Stimulated activated CD4-positive, alpha-beta T cell treated with anti-CD3 and anti-CD28 coated beads, Interleukin-4, amount 100 ng/mL, for 48 hours (primary cell): ENCODE measurements around the gene HECTD2.
"Not testable (repeated sequence)": the region's sequence is repeated elsewhere in the genome, so short reads cannot be mapped to it uniquely, and the experiment has no call there.

ENCODE experiments used
- DNase-seq, 2 donors: peaks; one replicate each; pipeline ENCODE4 v3.0.0-alpha.2; 2020; ENCODE audit warnings: low read depth in 2 of 2

The HECTD2 gene

GRCh38 chr10:91472911-91473310 is 62.8 kb downstream of the HECTD2 start:
- no peak for DNase-seq

- DNase-seq, result no peak
Observed at GRCh38 chr10:91474009-91474408, 63.9 kb downstream of the HECTD2 start.

DNA sequence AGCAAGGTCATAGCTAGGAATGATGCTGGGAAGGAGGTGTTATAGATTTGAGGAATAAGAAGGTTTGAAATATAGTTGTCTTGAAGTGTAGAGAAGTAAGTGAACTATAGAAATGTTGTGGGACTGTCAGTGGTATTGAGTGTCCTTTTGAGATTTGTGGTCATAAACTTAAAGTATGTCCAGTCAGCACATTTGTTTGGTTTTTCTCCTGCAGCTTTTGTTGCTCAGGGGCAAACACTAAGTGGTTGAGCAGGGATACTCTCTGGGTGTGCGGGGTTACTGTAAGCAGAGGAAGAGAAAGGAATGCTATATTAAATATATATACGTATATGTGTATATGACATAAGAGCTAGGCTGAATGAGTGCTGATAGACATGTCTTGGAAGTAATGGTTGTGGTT is 67.1 kb downstream of the HECTD2 start:
- DNase-seq, result no peak

DNA sequence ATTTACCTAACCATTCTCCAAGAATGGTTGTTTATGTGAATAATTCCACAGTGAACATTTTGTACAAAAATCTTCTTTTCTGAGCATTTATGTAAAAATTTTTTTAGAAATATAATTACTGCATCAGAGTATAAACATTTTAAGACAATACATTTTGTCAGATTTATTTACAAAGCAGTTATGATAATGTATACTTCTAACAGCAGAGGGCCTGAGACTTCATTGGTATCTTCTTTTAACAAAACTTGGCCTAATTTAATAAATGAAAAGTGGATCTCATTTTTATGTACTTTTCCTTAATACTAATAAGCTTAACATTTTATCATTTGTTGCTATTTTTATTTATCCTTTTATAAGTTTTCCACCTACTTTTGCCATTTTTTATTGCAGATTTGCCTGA is 69.4 kb downstream of the HECTD2 start:
- no peak for DNase-seq

GRCh38 chr10:91487911-91488582 is 77.9 kb downstream of the HECTD2 start:
- no peak for DNase-seq

DNA sequence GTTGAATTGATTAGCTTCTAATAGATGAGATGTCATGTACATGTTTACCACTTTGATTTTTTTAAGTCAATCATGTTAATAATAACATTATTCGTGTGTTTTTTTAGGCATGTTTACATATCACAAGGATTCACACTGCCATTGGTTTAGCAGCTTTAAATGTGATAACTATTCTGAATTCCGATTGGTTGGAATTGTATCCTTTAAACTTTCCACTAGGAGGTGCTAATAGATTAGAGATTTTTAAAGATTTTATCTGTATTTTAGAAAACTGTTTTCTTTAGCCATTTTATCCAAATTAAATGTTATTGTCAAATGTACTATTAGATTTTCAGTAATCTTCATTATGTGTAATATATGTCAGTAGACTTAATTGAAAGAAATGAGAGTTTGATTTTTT is 83.2 kb downstream of the HECTD2 start:
- no peak for DNase-seq

DNA sequence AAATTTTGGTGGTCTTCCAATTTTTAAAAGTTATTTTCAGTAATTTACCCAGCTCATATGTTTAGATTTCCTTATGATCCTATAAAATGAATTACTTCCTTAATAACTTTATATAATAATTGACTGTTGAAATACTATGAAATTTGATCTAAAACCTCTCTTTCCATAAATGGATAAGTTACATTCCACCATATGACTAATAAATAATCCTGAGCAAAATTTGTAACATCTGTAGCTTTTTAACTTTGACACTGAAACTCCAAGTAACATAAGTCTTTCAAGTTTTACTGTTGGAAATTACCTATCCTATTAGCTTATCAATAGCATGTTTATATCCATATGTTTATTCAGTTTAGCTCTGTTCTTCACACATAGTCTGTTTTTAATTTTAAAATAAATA is 85.3 kb downstream of the HECTD2 start:
- DNase-seq, result no peak

- DNase-seq, result no peak
Observed at GRCh38 chr10:91496016-91496415, 85.9 kb downstream of the HECTD2 start.

GRCh38 chr10:91511549-91512330 is 101.6 kb downstream of the HECTD2 start:
- DNase-seq, result no peak

GRCh38 chr10:91512458-91512857 is 102.3 kb downstream of the HECTD2 start:
- DNase-seq, result no peak

DNA sequence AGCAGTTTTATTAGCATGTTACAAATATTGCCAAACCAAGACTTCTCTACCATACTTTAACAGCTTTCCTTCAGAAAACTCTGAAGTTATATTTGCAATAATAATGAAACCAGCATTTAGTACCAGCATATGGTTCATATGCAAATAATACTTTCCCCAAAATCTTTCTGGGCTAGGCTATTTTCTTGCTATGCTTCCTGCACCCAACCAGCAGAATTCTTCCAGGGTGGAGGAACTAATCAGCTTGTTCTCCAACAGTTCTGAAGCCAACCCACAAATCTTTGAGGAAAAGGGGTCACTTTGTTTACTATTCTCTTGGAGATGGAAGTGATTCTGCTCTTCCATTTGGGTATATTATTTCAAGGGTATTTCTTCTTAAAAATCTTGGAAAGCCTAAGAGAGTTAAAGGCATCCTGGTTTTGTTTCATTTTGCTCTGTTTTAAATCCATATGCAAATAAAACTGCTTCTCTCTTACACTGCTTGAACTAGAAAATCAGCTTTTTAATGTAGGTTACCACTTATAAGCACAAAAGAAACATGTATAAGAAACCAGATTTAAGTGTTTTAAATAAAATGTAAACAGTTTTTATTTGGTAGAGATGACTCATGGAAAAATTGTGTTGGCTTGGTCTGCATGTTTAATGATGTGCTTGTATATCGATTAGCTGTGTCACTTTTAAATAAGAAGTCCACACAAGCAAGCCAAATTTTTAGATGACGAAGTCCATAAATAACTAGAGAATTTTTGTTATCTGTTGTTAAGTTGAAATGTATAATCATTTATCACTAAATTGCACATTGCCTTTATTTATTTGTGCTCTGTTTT is 103.7 kb downstream of the HECTD2 start:
- no peak for DNase-seq

DNA sequence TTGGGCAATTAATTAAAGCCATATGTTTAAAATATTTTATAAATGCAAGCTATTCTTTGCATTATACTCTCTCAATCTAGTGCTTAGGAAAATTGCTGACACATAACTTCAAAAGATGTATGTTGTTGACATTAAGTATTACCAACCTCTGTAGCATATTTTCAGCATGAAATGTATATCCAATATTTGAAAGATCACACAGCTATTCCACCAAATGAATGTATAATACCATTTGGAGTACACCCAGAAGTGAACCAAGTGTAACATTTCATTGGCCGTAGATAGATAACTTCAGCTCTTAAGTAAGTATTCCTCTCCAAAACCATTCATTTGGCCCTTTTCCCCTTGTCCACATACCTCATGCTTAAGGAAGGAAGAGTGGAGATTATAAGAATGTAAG is 104.6 kb downstream of the HECTD2 start:
- DNase-seq, result no peak

DNA sequence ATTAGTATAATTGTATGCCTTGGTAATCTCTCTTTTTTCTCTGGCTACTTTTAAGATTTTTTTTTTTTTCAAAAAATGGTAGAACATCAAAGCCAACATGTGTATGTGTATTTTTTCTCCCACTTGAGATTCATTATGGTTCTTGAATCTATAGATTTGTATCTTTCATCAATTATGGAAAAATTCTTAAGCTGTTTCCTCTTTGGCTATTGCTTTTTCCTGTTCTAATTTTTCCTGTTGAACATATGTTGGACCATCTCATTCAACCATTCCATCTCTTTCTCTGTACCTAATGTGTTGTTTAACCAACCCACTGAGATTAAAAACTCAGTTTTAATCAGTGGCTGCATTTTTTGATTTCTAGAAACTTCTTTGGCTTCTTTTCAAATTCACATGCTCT is 107.2 kb downstream of the HECTD2 start:
- DNase-seq, result no peak

GRCh38 chr10:91519899-91520514 is 109.9 kb downstream of the HECTD2 start:
- DNase-seq, result no peak

GRCh38 chr10:91520661-91521060 is 110.5 kb downstream of the HECTD2 start:
- no peak for DNase-seq

DNA sequence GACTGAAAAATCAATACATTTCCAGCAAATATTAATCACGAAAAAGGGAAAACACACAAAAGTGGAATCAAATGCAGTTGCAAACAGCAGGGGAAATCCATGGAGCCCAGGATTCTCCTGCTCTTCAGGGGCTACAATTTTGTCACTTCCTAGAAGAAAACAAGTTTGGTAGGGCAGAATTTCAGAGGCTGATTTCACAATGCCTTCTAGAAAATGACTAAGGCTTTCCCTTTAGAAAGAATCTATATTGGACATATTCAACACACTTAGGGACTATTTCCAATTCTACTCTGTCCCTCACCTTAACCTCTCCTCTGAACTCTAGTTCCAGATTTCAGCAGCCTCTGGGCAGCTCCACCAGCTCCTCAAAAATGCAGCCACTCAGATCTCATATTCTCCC is 111.3 kb downstream of the HECTD2 start:
- no peak for DNase-seq

DNA sequence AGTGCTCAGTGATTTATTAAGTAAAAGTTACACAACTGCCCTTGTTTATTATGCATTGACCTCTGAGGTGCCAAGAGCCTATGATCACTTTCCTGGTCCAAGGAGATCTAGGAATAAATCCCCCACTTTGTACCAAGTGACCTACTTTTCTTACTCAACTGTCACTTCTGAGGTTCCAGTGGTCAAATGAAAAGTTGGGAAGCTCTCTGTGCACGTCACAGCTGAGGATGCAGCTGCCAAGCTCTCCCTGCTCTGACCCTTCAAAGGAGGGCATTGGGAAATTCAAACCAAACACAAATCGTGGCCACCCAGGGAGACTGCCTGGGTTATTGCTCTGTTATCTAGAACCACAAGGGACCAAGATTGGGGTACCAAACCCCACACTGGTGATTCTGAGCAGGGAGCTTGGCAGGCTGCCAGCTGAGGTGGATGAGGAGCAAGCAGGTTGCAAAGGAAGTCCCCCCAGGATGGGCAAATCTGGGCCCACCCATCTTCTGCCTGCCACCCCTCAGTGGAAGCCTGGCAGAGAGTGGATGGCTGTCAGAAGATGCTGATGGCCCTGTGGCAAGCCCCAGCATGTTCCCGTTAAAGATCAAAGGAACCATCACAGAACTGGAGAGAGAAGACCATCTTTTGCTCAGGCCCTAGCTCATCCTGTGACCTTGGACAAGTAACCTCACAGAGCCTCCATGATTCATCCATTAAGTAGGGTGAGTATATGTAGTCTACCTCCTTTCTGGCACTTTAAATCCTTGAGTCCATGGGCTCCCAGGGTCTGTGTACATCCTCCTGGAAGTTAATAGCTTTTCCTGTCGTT is 116.0 kb downstream of the HECTD2 start:
- DNase-seq, result no peak

DNA sequence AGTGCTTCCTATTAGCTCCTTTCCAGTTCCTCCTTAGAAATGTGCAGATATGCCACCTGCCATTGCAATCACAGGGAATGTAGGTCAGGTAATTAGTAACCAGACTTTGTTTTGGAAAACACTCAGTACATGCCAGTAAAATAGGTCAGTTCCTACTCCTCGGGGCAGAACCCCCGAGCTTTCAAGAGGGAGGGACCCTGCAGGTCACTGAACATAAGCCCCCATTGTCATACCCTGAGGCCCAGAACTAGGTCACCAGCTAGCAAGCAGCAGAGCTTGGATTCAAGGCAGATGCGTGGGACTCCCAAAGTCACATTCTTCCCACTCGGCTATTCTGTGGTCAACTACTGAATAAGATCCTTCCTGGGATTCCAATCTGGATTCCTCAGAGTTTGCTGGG is 117.9 kb downstream of the HECTD2 start:
- DNase-seq, result no peak

DNA sequence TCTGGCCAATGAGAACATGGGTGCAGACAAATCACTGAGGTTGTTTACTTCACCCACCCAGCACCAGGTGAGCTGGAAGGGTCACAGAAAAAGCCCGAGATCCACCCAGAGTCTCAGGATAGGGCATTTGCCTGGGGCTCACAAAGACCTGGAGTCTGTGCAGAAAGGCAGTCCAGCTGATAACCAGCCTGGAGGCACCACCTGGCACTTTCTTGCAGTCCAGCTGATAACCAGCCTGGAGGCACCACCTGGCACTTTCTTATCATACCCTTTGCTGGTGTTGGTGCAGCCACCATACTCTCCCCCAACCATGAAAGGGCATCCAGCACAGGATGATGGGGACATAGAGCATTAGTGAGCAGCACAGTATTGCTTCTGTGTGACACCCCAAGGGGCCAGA is 118.6 kb downstream of the HECTD2 start:
- DNase-seq, result no peak

GRCh38 chr10:91534789-91535188 is 124.6 kb downstream of the HECTD2 start:
- DNase-seq, result not testable (repeated sequence)

GRCh38 chr10:91536111-91536510 is 126.0 kb downstream of the HECTD2 start:
- no peak for DNase-seq
